GM12878 (cell line): ENCODE measurements around the gene COL27A1.

ENCODE experiments used
- CTCF ChIP-seq, 3 experiments: IDR thresholded peaks in 2 of 3; conservative IDR thresholded peaks in 1 of 3; 2 replicates each; pipeline ENCODE4 v1.5.1; 2011; ENCODE audit warnings: low read depth in 3 of 3, low read length in 3 of 3, mild to moderate bottlenecking in 3 of 3, control low read depth in 2 of 3, moderate library complexity in 2 of 3, inconsistent platforms in 1 of 3, mixed read lengths in 1 of 3; ENCODE audit not compliant: control insufficient read depth in 2 of 3, insufficient read depth in 1 of 3; ENCODE audit errors: extremely low read depth in 1 of 3
- EP300 ChIP-seq, 2 experiments: fragments of 150-350 bp in 1 of 2; IDR thresholded peaks; 2 replicates each; pipeline ENCODE4 v1.6.1; 2011 to 2012; ENCODE audit warnings: low read depth in 2 of 2, low read length in 2 of 2, borderline replicate concordance in 1 of 2, improper control_type of control experiment in 1 of 2, inconsistent platforms in 1 of 2; ENCODE audit not compliant: control insufficient read depth in 1 of 2
- JUNB ChIP-seq: IDR thresholded peaks from 2 replicates; pipeline ENCODE4 v1.6.1; 2016; ENCODE audit warnings: antibody characterized with exemption, mild to moderate bottlenecking
- JUND ChIP-seq: IDR thresholded peaks from 2 replicates; pipeline ENCODE4 v1.6.1; 2012; ENCODE audit warnings: low read depth, mild to moderate bottlenecking, low read length, improper control_type of control experiment, moderate library complexity
- MTA3 ChIP-seq: IDR thresholded peaks from 2 replicates; pipeline ENCODE4 v1.6.1; 2012; ENCODE audit warnings: low read length, inconsistent platforms, borderline replicate concordance

- TF ChIP-seq JUNB = no peak
- TF ChIP-seq CTCF (IDR thresholded peaks at IDR 0.05 in 2 of 3, conservative IDR thresholded peaks at IDR 0.05 in 1 of 3; ENCODE audit: control insufficient read depth in 2 of 3, extremely low read depth in 1 of 3, insufficient read depth in 1 of 3, low read depth in 3 of 3, low read length in 3 of 3) = no peak
- TF ChIP-seq EP300 (IDR thresholded peaks at IDR 0.05; ENCODE audit: borderline replicate concordance in 1 of 2, control insufficient read depth in 1 of 2, low read depth in 2 of 2, low read length in 2 of 2) = no peak
- TF ChIP-seq MTA3 = no peak
- TF ChIP-seq JUND = no peak
These were observed 55.4 kb downstream of the COL27A1 start for GRCh38 chr9:114210691-114211276.
